ENCODE measurements around the gene KCTD14. TPM values are rescaled to one million over a fixed set of nuclear protein-coding genes. Genes with fewer than 3 reads are reported as not detected.
A peak's percentile ranks its signal among the peaks of the same experiment; 100 is the strongest.

Gene KCTD14
- total and polyA plus RNA-seq, 9 of the 15 experiments (the other 6 are each of a cell fraction or from before 2014, with no cell fraction given), result 0.04 to 0.30 (median 0.11) TPM; not detected in 2

- TF ChIP-seq SMARCC2 (IDR thresholded peaks at IDR 0.05; ENCODE audit: low read depth), result no peak
- TF ChIP-seq MCM7 (IDR thresholded peaks at IDR 0.05), result no peak
- no peak for TF ChIP-seq NR3C1 (CRISPR knock-in tag; IDR thresholded peaks at IDR 0.05)
- TF ChIP-seq CREB3 (tag; conservative IDR thresholded peaks at IDR 0.05; ENCODE audit: low read depth), result peak; percentile 53; the same call in 1 of the 2 replicates
- TF ChIP-seq MLX (CRISPR knock-in tag; conservative IDR thresholded peaks at IDR 0.05), result no peak
- no peak for TF ChIP-seq TOE1 (IDR thresholded peaks at IDR 0.05; ENCODE audit: borderline replicate concordance)
- no peak for TF ChIP-seq TOE1 (CRISPR knock-in tag; IDR thresholded peaks at IDR 0.05; ENCODE audit: borderline replicate concordance, low read depth)
- peak; percentile 64; the same call in 1 of the 2 replicates for TF ChIP-seq HDAC8 (tag; IDR thresholded peaks at IDR 0.05)
- no peak for TF ChIP-seq MNT (conservative IDR thresholded peaks at IDR 0.05)
- no peak for TF ChIP-seq UBTF (IDR thresholded peaks at IDR 0.05; ENCODE audit: borderline replicate concordance in 1 of 2, low read depth in 2 of 2, low read length in 2 of 2)
- TF ChIP-seq PBX2 (CRISPR knock-in tag; IDR thresholded peaks at IDR 0.05; ENCODE audit: low read depth), result no peak
- TF ChIP-seq PBX2 (tag; conservative IDR thresholded peaks at IDR 0.05; ENCODE audit: low read depth), result no peak
- TF ChIP-seq POLR3A (IDR thresholded peaks at IDR 0.05; ENCODE audit: borderline replicate concordance, extremely low read depth, insufficient read depth, insufficient read length), result no peak
- TF ChIP-seq ZNF79 (CRISPR knock-in tag; IDR thresholded peaks at IDR 0.05; ENCODE audit: low read depth), result no peak
- no peak for TF ChIP-seq ZNF764 (CRISPR knock-in tag; IDR thresholded peaks at IDR 0.05; ENCODE audit: low read depth)
Measured at GRCh38 chr11:78040691-78041379, 17.8 kb upstream of the KCTD14 start (continued).
